Mucosa of descending colon (tissue), 3 donors: Measurements from ENCODE around the gene ZNF407. TPM values are rescaled to one million over a fixed set of nuclear protein-coding genes. Genes with fewer than 3 reads are reported as not detected.

ENCODE experiments used
- ATAC-seq: fragments of 200-7000 bp; cut with Tn5 transposase; one replicate; pipeline ENCODE4 v1.9.1; 2020; ENCODE audit warnings: mild to moderate bottlenecking, moderate library complexity
- DNase-seq, 3 donors: peaks; one replicate each; pipeline ENCODE4 v3.0.0-alpha.2; 2020
- H3K36me3 ChIP-seq: fragments of 200-600 bp; one replicate; pipeline ENCODE4 v1.8.0; 2021; ENCODE audit warnings: low read depth, mild to moderate bottlenecking
- H3K4me1 ChIP-seq: fragments of 200-600 bp; one replicate; pipeline ENCODE4 v1.8.0; 2021; ENCODE audit warnings: low read depth, mild to moderate bottlenecking
- H3K4me3 ChIP-seq: fragments of 200-600 bp; one replicate; pipeline ENCODE4 v1.8.0; 2021; ENCODE audit warnings: mild to moderate bottlenecking
- H3K9me3 ChIP-seq: fragments of 200-600 bp; one replicate; pipeline ENCODE4 v1.8.0; 2021; ENCODE audit warnings: mild to moderate bottlenecking
- CTCF ChIP-seq: fragments of 200-600 bp; IDR thresholded peaks from one replicate; pipeline ENCODE4 v1.8.0; 2022; ENCODE audit warnings: antibody characterized with exemption, mild to moderate bottlenecking
- intact Hi-C, 2 donors: fragments of 100-400 bp; cut with DNase I in 1 of 2; cut with micrococcal nuclease in 1 of 2; formaldehyde crosslinking; loops; one replicate each; pipeline versions ENCODE4 v1.11.0 to v1.11.1; 2022; cut with DNase I, micrococcal nuclease
- total RNA-seq, 3 donors: library from RNA; stranded (reverse); fragmentation: NEBNext Ultra II Directional in 2 of 3; extraction: Animal tissue kit (Norgen Biotek cat#: 25700) in 2 of 3; gene quantifications; one replicate each; pipeline versions ENCODE4 v1.2.1 to v1.2.4, GENCODE V29; 2021 to 2023
- donor health status: DM: no; HTN: no; CAD: no; lungs with moderate emphysema.
- donor health status: DM: no; HTN: no; CAD: no.
- donor health status: DM: no; HTN: yes; CAD: no.

Gene ZNF407
- total RNA-seq, 3 donors from 2014 or later = 13.0 to 25.1 (median 18.8) TPM

DNA sequence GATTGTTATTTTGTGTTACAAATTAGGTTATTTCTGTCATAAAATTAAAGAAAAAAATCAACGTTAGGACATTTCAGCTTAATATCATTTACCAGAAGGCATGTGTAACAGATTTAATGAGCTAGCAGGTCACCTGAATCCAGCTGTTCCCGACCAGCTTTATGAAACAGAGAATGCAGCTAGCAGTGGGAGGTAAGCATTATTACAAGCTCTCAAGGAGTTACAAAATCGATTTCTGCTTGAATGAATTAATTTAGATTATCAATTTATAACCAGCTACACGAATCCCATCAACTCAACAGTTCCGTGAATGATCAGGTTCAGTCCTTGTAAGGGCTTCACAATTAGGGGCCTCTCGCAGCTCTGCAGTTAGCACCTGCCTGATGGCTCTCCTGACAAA lies 399.3 kb downstream of the ZNF407 start:
- DNase-seq = no peak
- no peak for TF ChIP-seq CTCF
- H3K36me3 ChIP-seq = no peaks in the 10 kb centered on the region

GRCh38 chr18:75000920-75001319 lies 403.2 kb downstream of the ZNF407 start:
- H3K4me1 ChIP-seq = no peaks in the 10 kb centered on the region
- no peaks in the 10 kb centered on the region for H3K9me3 ChIP-seq
- DNase-seq = no peak
- ATAC-seq = no peak
- TF ChIP-seq CTCF = no peak
- no peak overlapping the region for H3K4me3 ChIP-seq
- H3K36me3 ChIP-seq = no peaks in the 10 kb centered on the region
- intact Hi-C loops = no loop called here

More for the DNA sequence above, 399.3 kb downstream of the ZNF407 start:
- no peak overlapping the region for H3K4me3 ChIP-seq
- intact Hi-C loops = no loop called here
- no peaks in the 10 kb centered on the region for H3K4me1 ChIP-seq
- ATAC-seq = no peak
- no peaks in the 10 kb centered on the region for H3K9me3 ChIP-seq

DNA sequence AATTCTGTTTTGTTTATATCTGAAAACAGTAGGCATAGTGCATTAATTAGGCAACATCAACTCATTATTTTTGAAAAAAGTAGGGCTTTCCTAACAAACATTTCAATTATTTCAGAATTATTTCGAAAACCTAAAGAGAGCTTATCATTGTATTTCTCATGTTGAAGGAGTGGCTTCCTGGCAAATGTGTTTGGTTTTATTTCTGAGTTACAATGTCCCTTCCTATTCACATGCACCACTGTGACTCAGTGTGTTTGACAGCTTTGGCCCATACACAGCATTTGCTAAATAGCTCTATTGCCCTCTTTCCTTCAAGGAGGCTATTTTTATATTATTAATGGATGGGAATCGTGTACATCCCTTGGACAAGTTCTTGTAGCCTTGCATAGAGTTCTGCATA lies 405.4 kb downstream of the ZNF407 start:
- Histone ChIP-seq H3K4me1 (no peaks in the 10 kb centered on the region), H3K9me3 (no peaks in the 10 kb centered on the region), H3K36me3 (no peaks in the 10 kb centered on the region), H3K4me3 (no peak overlapping the region)
- DNase-seq (no peak), ATAC-seq (no peak)
- no peak for TF ChIP-seq CTCF
- intact Hi-C loops = no loop called here

DNA sequence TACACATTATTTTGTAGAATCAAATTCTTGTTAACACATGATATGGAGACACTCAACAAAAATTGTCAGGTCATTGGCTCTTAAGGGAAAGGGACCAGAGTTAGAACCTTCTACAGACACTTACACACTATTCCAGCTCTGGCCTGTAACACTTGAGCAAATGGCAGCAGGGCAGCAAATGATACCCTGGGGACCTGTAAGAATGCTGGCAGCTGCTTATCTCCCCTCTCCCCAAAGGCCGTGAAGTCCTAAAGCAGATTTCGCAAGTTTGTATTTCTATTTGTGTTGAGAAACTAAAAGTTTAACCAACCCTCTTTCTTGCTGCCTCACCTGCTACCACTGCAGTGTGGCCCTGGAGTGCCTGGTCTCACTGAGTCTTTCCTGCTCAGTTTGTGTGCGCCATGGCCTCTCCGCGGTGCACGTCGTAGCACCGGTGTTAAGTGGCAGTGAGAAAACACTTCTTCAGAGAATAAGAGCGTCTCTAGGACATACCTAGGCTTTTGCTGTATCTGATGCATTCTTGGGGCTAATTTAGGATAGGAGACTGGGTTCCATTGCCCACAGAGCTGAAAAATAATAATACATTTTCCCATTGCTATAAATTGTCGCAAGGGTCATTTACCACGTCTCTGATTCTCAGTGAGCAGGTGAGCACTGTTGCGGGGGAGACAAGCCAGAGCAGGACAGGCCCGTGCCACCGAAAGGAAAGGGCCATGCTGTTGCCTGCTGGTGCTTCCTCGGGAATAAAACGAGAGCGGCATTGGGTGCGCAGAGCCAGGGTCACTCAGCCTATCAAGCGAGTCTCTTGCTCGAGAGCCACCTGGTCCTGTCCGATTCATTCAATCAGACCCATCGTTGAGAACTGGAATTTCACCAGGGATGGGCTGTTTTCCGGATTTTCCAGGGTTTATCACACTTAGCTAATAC lies 406.4 kb downstream of the ZNF407 start:
- DNase-seq (no peak), ATAC-seq (no peak)
- Histone ChIP-seq H3K4me3 (no peak overlapping the region), H3K4me1 (no peaks in the 10 kb centered on the region), H3K9me3 (no peaks in the 10 kb centered on the region), H3K36me3 (no peaks in the 10 kb centered on the region)
- intact Hi-C loops = no loop called here
- TF ChIP-seq CTCF = no peak

DNA sequence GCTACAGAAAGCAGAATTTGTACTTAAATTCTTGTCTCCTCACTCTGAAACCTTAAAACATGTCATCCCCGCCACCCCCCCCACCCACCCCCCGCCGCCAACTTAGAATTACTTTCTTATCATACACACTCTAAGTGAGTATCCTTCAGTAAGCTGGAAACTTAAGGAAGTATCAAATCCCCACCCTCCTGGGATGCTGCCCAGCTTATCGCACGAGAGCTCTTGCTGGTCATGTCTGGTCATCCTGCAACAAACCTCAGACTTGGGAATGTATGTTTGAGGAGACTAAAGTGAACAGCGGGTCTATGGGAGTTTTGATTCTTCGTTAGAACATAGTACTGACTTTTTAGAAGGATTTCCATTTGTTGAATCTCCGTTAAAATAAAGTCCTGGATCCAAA lies 408.0 kb downstream of the ZNF407 start:
- no peak for ATAC-seq
- H3K4me1 ChIP-seq = no peaks in the 10 kb centered on the region
- no peaks in the 10 kb centered on the region for H3K36me3 ChIP-seq
- no peak overlapping the region for H3K4me3 ChIP-seq
- no peak for TF ChIP-seq CTCF
- intact Hi-C loops = no loop called here
- DNase-seq = no peak
- no peaks in the 10 kb centered on the region for H3K9me3 ChIP-seq
